ENCODE results near the gene CAV2.

DNA sequence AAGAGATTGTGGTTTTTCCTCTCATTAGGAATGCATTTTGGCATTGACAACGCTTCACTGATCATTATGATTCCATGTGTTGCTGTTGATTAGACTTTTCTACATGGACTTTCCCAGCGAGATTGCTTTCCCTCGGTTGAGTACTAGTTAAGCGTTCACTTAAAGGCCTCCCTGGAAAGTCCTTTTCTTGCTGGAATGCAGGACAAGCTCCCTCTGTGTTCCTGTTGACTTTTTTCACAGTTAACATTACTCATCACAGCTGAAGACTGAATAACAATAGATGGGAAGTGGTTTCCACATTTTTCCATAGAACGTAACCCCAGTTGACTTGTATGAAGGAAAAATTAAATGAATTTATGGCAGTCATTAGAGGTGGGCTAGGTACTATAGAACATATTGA is 22.7 kb downstream of the CAV2 start:
- TF ChIP-seq ZBTB7A (IDR thresholded peaks at IDR 0.05; ENCODE audit: low read depth) (no peak), RAD21 (IDR thresholded peaks at IDR 0.05; ENCODE audit: low read depth) (no peak), TCF12 (IDR thresholded peaks at IDR 0.05; ENCODE audit: low read depth) (peak; percentile 63), TAF1 (IDR thresholded peaks at IDR 0.05; ENCODE audit: low read depth) (no peak), CREB1 (IDR thresholded peaks at IDR 0.05; ENCODE audit: low read depth) (no peak)
- TF ChIP-seq, protein P1, sequence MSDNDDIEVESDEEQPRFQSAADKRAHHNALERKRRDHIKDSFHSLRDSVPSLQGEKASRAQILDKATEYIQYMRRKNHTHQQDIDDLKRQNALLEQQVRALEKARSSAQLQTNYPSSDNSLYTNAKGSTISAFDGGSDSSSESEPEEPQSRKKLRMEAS (IDR thresholded peaks at IDR 0.05), result no peak; the same call in 1 of the 2 replicates
- TF ChIP-seq, protein P2, sequence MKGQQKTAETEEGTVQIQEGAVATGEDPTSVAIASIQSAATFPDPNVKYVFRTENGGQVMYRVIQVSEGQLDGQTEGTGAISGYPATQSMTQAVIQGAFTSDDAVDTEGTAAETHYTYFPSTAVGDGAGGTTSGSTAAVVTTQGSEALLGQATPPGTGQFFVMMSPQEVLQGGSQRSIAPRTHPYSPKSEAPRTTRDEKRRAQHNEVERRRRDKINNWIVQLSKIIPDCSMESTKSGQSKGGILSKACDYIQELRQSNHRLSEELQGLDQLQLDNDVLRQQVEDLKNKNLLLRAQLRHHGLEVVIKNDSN (IDR thresholded peaks at IDR 0.05), result no peak
- TF ChIP-seq, protein P3, sequence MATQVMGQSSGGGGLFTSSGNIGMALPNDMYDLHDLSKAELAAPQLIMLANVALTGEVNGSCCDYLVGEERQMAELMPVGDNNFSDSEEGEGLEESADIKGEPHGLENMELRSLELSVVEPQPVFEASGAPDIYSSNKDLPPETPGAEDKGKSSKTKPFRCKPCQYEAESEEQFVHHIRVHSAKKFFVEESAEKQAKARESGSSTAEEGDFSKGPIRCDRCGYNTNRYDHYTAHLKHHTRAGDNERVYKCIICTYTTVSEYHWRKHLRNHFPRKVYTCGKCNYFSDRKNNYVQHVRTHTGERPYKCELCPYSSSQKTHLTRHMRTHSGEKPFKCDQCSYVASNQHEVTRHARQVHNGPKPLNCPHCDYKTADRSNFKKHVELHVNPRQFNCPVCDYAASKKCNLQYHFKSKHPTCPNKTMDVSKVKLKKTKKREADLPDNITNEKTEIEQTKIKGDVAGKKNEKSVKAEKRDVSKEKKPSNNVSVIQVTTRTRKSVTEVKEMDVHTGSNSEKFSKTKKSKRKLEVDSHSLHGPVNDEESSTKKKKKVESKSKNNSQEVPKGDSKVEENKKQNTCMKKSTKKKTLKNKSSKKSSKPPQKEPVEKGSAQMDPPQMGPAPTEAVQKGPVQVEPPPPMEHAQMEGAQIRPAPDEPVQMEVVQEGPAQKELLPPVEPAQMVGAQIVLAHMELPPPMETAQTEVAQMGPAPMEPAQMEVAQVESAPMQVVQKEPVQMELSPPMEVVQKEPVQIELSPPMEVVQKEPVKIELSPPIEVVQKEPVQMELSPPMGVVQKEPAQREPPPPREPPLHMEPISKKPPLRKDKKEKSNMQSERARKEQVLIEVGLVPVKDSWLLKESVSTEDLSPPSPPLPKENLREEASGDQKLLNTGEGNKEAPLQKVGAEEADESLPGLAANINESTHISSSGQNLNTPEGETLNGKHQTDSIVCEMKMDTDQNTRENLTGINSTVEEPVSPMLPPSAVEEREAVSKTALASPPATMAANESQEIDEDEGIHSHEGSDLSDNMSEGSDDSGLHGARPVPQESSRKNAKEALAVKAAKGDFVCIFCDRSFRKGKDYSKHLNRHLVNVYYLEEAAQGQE (IDR thresholded peaks at IDR 0.05; ENCODE audit: low read depth), result no peak

Data from Ishikawa (cell line).